ENCODE measurements around the gene G3BP1. TPM values are rescaled to one million over a fixed set of nuclear protein-coding genes. Genes with fewer than 3 reads are reported as not detected.
A peak's percentile ranks its signal among the peaks of the same experiment; 100 is the strongest.

The G3BP1 gene
- total RNA-seq, 1 experiment from 2014 or later: 157 TPM

DNA sequence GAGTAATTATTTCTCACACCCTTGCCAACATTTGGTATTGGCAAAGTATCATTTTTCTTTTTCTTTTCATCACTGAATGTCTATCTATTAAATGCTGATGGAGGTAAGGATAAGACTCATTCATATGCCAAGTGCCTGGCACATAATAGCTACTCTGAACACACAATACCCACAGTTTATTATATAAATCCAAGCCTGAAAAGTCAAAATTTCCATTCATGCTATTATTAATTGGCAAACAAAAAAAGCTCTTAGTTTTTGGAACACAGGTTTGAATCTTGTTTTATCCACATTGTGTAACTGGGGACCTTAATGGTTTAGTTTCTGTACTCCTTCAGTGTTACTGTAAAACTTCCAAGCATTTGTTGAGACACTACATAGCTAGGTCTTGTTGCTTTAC is 7.0 kb upstream of the G3BP1 start:
- Histone ChIP-seq H3K9ac (ENCODE audit: low read length) (no peak overlapping the region), H3K27me3 (ENCODE audit: low read length) (no peaks in the 10 kb centered on the region), H3K9me3 (ENCODE audit: low read length) (no peaks in the 10 kb centered on the region), H3K4me2 (ENCODE audit: low read length) (no peak overlapping the region), H3K79me2 (ENCODE audit: low read length) (no peaks in the 10 kb centered on the region), H4K20me1 (ENCODE audit: low read length) (no peaks in the 10 kb centered on the region), H3K36me3 (ENCODE audit: low read depth, low read length) (no peaks in the 10 kb centered on the region), H3K4me3 (ENCODE audit: low read length) (no peak overlapping the region), H3K27ac (ENCODE audit: low read length) (no peak overlapping the region), H3K4me1 (ENCODE audit: insufficient read depth, low read length) (no peaks in the 10 kb centered on the region), H3K9me2 (replicated peaks; ENCODE audit: low read length) (no peaks in the 10 kb centered on the region), H3F3A (ENCODE audit: low read length, unreplicated experiment) (no peaks in the 10 kb centered on the region), H2AFZ (ENCODE audit: low read length) (no peak overlapping the region)
- TF ChIP-seq EZH2phosphoT487 (IDR thresholded peaks at IDR 0.05; ENCODE audit: borderline replicate concordance, low read length) (no peak), EZH2 (IDR thresholded peaks at IDR 0.05; ENCODE audit: low read length, unreplicated experiment) (no peak)
- TF ChIP-seq, protein P1, sequence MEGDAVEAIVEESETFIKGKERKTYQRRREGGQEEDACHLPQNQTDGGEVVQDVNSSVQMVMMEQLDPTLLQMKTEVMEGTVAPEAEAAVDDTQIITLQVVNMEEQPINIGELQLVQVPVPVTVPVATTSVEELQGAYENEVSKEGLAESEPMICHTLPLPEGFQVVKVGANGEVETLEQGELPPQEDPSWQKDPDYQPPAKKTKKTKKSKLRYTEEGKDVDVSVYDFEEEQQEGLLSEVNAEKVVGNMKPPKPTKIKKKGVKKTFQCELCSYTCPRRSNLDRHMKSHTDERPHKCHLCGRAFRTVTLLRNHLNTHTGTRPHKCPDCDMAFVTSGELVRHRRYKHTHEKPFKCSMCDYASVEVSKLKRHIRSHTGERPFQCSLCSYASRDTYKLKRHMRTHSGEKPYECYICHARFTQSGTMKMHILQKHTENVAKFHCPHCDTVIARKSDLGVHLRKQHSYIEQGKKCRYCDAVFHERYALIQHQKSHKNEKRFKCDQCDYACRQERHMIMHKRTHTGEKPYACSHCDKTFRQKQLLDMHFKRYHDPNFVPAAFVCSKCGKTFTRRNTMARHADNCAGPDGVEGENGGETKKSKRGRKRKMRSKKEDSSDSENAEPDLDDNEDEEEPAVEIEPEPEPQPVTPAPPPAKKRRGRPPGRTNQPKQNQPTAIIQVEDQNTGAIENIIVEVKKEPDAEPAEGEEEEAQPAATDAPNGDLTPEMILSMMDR (conservative IDR thresholded peaks at IDR 0.05; ENCODE audit: low read depth, low read length): no peak
- ChIA-PET POLR2A (ENCODE audit: unreplicated experiment) (no interaction called here), CTCF (no interaction called here)
- no peak for DNase-seq
- intact Hi-C loops (cut with micrococcal nuclease): no loop called here
- no TSS peak for BruUV-seq (replicated peaks)
- ATAC-seq: no peak

GRCh38 chr5:151766975-151767374 is 4.8 kb upstream of the G3BP1 start:
- Histone ChIP-seq H3K9me3 (ENCODE audit: low read length) (no peaks in the 10 kb centered on the region), H3K27ac (ENCODE audit: low read length) (no peak overlapping the region), H3K36me3 (ENCODE audit: low read depth, low read length) (no peaks in the 10 kb centered on the region), H3F3A (ENCODE audit: low read length, unreplicated experiment) (no peaks in the 10 kb centered on the region), H3K4me2 (ENCODE audit: low read length) (no peak overlapping the region), H3K9me2 (replicated peaks; ENCODE audit: low read length) (no peaks in the 10 kb centered on the region), H3K4me1 (ENCODE audit: insufficient read depth, low read length) (peaks cover 12% of the 10 kb centered on the region), H3K27me3 (ENCODE audit: low read length) (no peaks in the 10 kb centered on the region), H3K9ac (ENCODE audit: low read length) (no peak overlapping the region), H3K4me3 (ENCODE audit: low read length) (no peak overlapping the region), H4K20me1 (ENCODE audit: low read length) (no peaks in the 10 kb centered on the region), H3K79me2 (ENCODE audit: low read length) (peaks cover 7% of the 10 kb centered on the region), H2AFZ (ENCODE audit: low read length) (no peak overlapping the region)
- CTCF ChIA-PET: no interaction called here
- no peak for DNase-seq
- ATAC-seq: no peak
- BruUV-seq (replicated peaks): no TSS peak
- POLR2A ChIA-PET (ENCODE audit: unreplicated experiment): no interaction called here
- intact Hi-C loops (cut with micrococcal nuclease): no loop called here
- TF ChIP-seq EZH2 (IDR thresholded peaks at IDR 0.05; ENCODE audit: low read length, unreplicated experiment) (no peak), EZH2phosphoT487 (IDR thresholded peaks at IDR 0.05; ENCODE audit: borderline replicate concordance, low read length) (no peak)
- TF ChIP-seq, protein P1 (conservative IDR thresholded peaks at IDR 0.05; ENCODE audit: low read depth, low read length): no peak

DNA sequence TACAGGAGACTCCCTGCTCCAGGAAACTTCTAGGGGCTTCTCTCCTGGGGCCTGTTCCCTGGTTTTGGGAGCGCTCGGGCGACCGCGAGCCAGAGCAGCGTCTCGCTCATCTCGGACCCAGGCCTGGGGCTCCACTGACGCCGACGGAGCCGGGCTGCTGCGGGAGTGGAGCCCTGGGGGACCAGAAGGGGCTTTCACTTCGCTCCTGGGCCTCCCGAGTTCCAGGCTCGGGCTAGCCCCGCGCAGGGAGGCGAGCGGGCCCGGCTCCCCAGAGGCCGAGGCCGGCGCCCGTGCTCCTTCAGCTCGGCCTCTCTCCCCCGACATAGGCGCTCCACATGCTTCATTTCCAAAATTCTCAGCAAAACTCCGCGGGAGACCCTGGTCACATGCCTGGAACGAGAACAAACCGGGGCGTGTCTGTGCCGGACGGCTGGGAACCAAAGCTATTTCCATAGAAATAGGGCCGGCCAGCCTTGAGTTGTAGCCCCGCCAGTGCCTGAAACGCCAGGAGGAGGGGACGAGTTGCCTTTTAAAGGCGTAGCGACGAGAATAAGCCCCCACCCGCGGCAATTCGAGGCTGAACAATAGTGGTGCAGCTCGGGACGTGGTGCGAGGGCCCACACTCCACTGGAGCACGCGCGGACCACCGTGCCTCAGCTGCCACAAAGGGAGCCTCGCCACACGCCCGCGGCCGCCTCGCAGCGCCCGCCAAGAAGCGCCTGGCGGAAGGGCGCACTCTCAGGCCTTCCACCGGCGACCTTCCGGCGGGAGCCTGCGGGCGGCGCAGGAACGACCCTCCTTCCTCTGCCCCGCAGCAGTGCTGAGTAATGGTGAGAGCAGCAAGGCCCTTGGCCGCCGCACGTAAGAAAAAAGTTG is 1.1 kb upstream of the G3BP1 start:
- Histone ChIP-seq H4K20me1 (ENCODE audit: low read length) (peaks cover 34% of the 10 kb centered on the region), H3K4me1 (ENCODE audit: insufficient read depth, low read length) (peaks cover 26% of the 10 kb centered on the region), H3K36me3 (ENCODE audit: low read depth, low read length) (no peaks in the 10 kb centered on the region), H3K9me2 (replicated peaks; ENCODE audit: low read length) (no peaks in the 10 kb centered on the region), H3K9ac (ENCODE audit: low read length) (peak overlapping the region; percentile 95), H3K79me2 (ENCODE audit: low read length) (peaks cover 43% of the 10 kb centered on the region), H3F3A (ENCODE audit: low read length, unreplicated experiment) (no peaks in the 10 kb centered on the region), H3K27me3 (ENCODE audit: low read length) (no peaks in the 10 kb centered on the region), H3K27ac (ENCODE audit: low read length) (peak overlapping the region; percentile 91), H3K9me3 (ENCODE audit: low read length) (no peaks in the 10 kb centered on the region), H2AFZ (ENCODE audit: low read length) (peak overlapping the region; percentile 86), H3K4me2 (ENCODE audit: low read length) (peak overlapping the region; percentile 90), H3K4me3 (ENCODE audit: low read length) (peak overlapping the region; percentile 68)
- peak; percentile 6 for ATAC-seq
- POLR2A ChIA-PET (ENCODE audit: unreplicated experiment): interaction anchor here (0.6 to 1.1 kb wide), 4 partner anchors 25 to 112 kb away, joined by 4 to 16 read pairs (median 4); no protein-coding TSS in a partner anchor
- intact Hi-C loops (cut with micrococcal nuclease): loop anchor here (1.0 kb wide), 4 partner anchors 12 to 322 kb away; partner anchors contain the start of gene ATOX1
- TF ChIP-seq EZH2 (IDR thresholded peaks at IDR 0.05; ENCODE audit: low read length, unreplicated experiment): no peak
- TF ChIP-seq, protein P1 (conservative IDR thresholded peaks at IDR 0.05; ENCODE audit: low read depth, low read length): no peak
- no peak for TF ChIP-seq EZH2phosphoT487 (IDR thresholded peaks at IDR 0.05; ENCODE audit: borderline replicate concordance, low read length)
- CTCF ChIA-PET: interaction anchor here (0.6 to 1.5 kb wide), 11 partner anchors 20 to 323 kb away, joined by 3 to 22 read pairs (median 5); partner anchors contain the start of gene SLC36A1
- BruUV-seq (replicated peaks): TSS peak; percentile 79
- DNase-seq: no peak

All from PC-3 (cell line).